ENCODE results near the gene CEBPE. TPM values are rescaled to one million over a fixed set of nuclear protein-coding genes. Genes with fewer than 3 reads are reported as not detected.

Gene CEBPE
- total and polyA plus RNA-seq, 2 experiments from 2014 or later, result not detected

Other genes starting within 250 kb of the CEBPE start
- gene LRP10, start 247.5 kb downstream of the CEBPE start, total RNA-seq, result 40.8 and 47.1 TPM in 2 replicates
- gene LRP10, start 247.5 kb downstream of the CEBPE start, polyA plus RNA-seq, result 58.6 and 62.7 TPM in 2 replicates
- 1.6 and 5.1 TPM in 2 replicates for gene REM2, start 236.0 kb downstream of the CEBPE start, total RNA-seq
- gene REM2, start 236.0 kb downstream of the CEBPE start, polyA plus RNA-seq, result 2.7 and 7.1 TPM in 2 replicates
- 97.6 and 107 TPM in 2 replicates for gene RBM23, start 200.1 kb downstream of the CEBPE start, total RNA-seq
- 93.4 and 94.7 TPM in 2 replicates for gene RBM23, start 200.1 kb downstream of the CEBPE start, polyA plus RNA-seq
- 53.9 and 62.7 TPM in 2 replicates for gene PRMT5, start 189.9 kb downstream of the CEBPE start, total RNA-seq
- gene PRMT5, start 189.9 kb downstream of the CEBPE start, polyA plus RNA-seq, result 131 and 134 TPM in 2 replicates
- 60.7 and 84.5 TPM in 2 replicates for gene HAUS4, start 162.2 kb downstream of the CEBPE start, total RNA-seq
- 28.3 and 59.7 TPM in 2 replicates for gene HAUS4, start 162.2 kb downstream of the CEBPE start, polyA plus RNA-seq
- 33.8 and 39.3 TPM in 2 replicates for gene AJUBA, start 136.7 kb downstream of the CEBPE start, total RNA-seq
- 18.9 and 19.9 TPM in 2 replicates for gene AJUBA, start 136.7 kb downstream of the CEBPE start, polyA plus RNA-seq
- gene C14orf93, start 109.1 kb downstream of the CEBPE start, total RNA-seq, result 7.9 and 26.3 TPM in 2 replicates
- 6.7 and 10.5 TPM in 2 replicates for gene C14orf93, start 109.1 kb downstream of the CEBPE start, polyA plus RNA-seq
- gene PSMB5, start 84.4 kb downstream of the CEBPE start, total RNA-seq, result 124 and 255 TPM in 2 replicates
- 304 and 326 TPM in 2 replicates for gene PSMB5, start 84.4 kb downstream of the CEBPE start, polyA plus RNA-seq
- gene PSMB11, start 77.0 kb downstream of the CEBPE start, total RNA-seq, result 0.12 TPM in 1 of 2 replicates, not detected in the other
- gene PSMB11, start 77.0 kb downstream of the CEBPE start, polyA plus RNA-seq, result not detected in 2 replicates
- 8.6 and 8.9 TPM in 2 replicates for gene CDH24, start 61.7 kb downstream of the CEBPE start, total RNA-seq
- gene CDH24, start 61.7 kb downstream of the CEBPE start, polyA plus RNA-seq, result 4.4 and 13.4 TPM in 2 replicates
- gene ACIN1, start 24.1 kb downstream of the CEBPE start, total RNA-seq, result 95.1 and 151 TPM in 2 replicates
- 41.0 and 45.5 TPM in 2 replicates for gene ACIN1, start 24.1 kb downstream of the CEBPE start, polyA plus RNA-seq
- gene C14orf119, start 23.8 kb downstream of the CEBPE start, total RNA-seq, result 22.2 and 57.0 TPM in 2 replicates
- gene C14orf119, start 23.8 kb downstream of the CEBPE start, polyA plus RNA-seq, result 105 and 120 TPM in 2 replicates
- gene CIROP, start 14.3 kb downstream of the CEBPE start, total RNA-seq, result 0.15 TPM in 1 of 2 replicates, not detected in the other
- gene CIROP, start 14.3 kb downstream of the CEBPE start, polyA plus RNA-seq, result not detected in 2 replicates
- 9.2 and 14.1 TPM in 2 replicates for gene SLC7A8, start 64.4 kb upstream of the CEBPE start, total RNA-seq
- gene SLC7A8, start 64.4 kb upstream of the CEBPE start, polyA plus RNA-seq, result 12.6 and 14.0 TPM in 2 replicates
- not detected in 2 replicates for gene RNF212B, start 118.7 kb upstream of the CEBPE start, total RNA-seq
- 0.72 TPM in 1 of 2 replicates, not detected in the other for gene RNF212B, start 118.7 kb upstream of the CEBPE start, polyA plus RNA-seq
- gene HOMEZ, start 166.9 kb upstream of the CEBPE start, total RNA-seq, result 12.3 and 13.6 TPM in 2 replicates
- 20.8 and 26.5 TPM in 2 replicates for gene HOMEZ, start 166.9 kb upstream of the CEBPE start, polyA plus RNA-seq
- gene PPP1R3E, start 183.6 kb upstream of the CEBPE start, total RNA-seq, result 15.5 and 16.9 TPM in 2 replicates
- 14.2 and 17.9 TPM in 2 replicates for gene PPP1R3E, start 183.6 kb upstream of the CEBPE start, polyA plus RNA-seq
- 28.6 and 40.7 TPM in 2 replicates for gene BCL2L2, start 187.6 kb upstream of the CEBPE start, total RNA-seq
- gene BCL2L2, start 187.6 kb upstream of the CEBPE start, polyA plus RNA-seq, result 5.8 and 7.4 TPM in 2 replicates
- 184 and 194 TPM in 2 replicates for gene PABPN1, start 202.2 kb upstream of the CEBPE start, total RNA-seq
- 502 and 534 TPM in 2 replicates for gene PABPN1, start 202.2 kb upstream of the CEBPE start, polyA plus RNA-seq
- 66.6 and 74.0 TPM in 2 replicates for gene SLC22A17, start 233.6 kb upstream of the CEBPE start, total RNA-seq
- 43.8 and 55.1 TPM in 2 replicates for gene SLC22A17, start 233.6 kb upstream of the CEBPE start, polyA plus RNA-seq
- 20.5 and 36.6 TPM in 2 replicates for gene EFS, start 245.9 kb upstream of the CEBPE start, total RNA-seq
- gene EFS, start 245.9 kb upstream of the CEBPE start, polyA plus RNA-seq, result 16.7 and 22.2 TPM in 2 replicates